Tibial nerve (tissue), 4 donors: ENCODE data around the gene AUTS2. TPM values are rescaled to one million over a fixed set of nuclear protein-coding genes. Genes with fewer than 3 reads are reported as not detected.
A peak's percentile ranks its signal among the peaks of the same experiment; 100 is the strongest.

Experiments
- DNase-seq, 2 donors: peaks; one replicate each; pipeline ENCODE4 v3.0.0-alpha.2; 2019; ENCODE audit warnings: low spot score in 2 of 2
- H3K27ac ChIP-seq, 4 donors: fragments of 200-600 bp; sonication (generic) in 3 of 4; one replicate each; pipeline ENCODE4 v1.5.1; 2017 to 2019; ENCODE audit warnings: mild to moderate bottlenecking in 1 of 4
- H3K27me3 ChIP-seq, 2 donors: fragments of 200-600 bp; sonication (generic) in 1 of 2; one replicate each; pipeline versions ENCODE4 v1.5.1 to v1.6.0; 2017 to 2019
- H3K36me3 ChIP-seq, 3 donors: fragments of 200-600 bp; sonication (generic); one replicate each; pipeline ENCODE4 v1.5.1; 2018 to 2019
- H3K4me1 ChIP-seq, 4 donors: fragments of 200-600 bp; sonication (generic) in 3 of 4; one replicate each; pipeline ENCODE4 v1.5.1; 2017 to 2019
- H3K4me3 ChIP-seq, 4 donors: fragments of 200-600 bp; sonication (generic) in 3 of 4; one replicate each; pipeline ENCODE4 v1.5.1; 2017 to 2019; ENCODE audit warnings: mild to moderate bottlenecking in 1 of 4, moderate library complexity in 1 of 4
- H3K9me3 ChIP-seq, 4 donors: fragments of 200-600 bp; sonication (generic) in 3 of 4; one replicate each; pipeline ENCODE4 v1.5.1; 2017 to 2019
- EP300 ChIP-seq, 2 donors: sonication (generic); formaldehyde crosslinking; IDR thresholded peaks; one replicate each; pipeline ENCODE4 v1.6.1; 2017; ENCODE audit warnings: antibody characterized with exemption in 2 of 2, mild to moderate bottlenecking in 1 of 2
- POLR2A ChIP-seq, 2 donors: fragments of 450-650 bp; IDR thresholded peaks; one replicate each; pipeline ENCODE4 v1.6.1; 2017; ENCODE audit warnings: antibody characterized with exemption in 2 of 2, mild to moderate bottlenecking in 2 of 2, moderate library complexity in 2 of 2
- WGBS, 2 donors: methylation state at CpG; one replicate each; pipeline ENCODE4 v1.1.5; 2018; 5-methylcytosine and 5-hydroxymethylcytosine counted together
- total RNA-seq, 4 donors: library from RNA; depleted of rRNA; stranded (reverse); fragments of >200 nt; gene quantifications; one replicate each; pipeline ENCODE4 v1.1.0, GENCODE V29; 2016
- TF ChIP-seq, protein P1 (sequence below), 5 experiments: fragments of 200-600 bp in 3 of 5; fragments of 450-650 bp in 2 of 5; sonication (generic) in 3 of 5; IDR thresholded peaks; one replicate each; pipeline ENCODE4 v1.5.1; 2016 to 2019; ENCODE audit warnings: antibody characterized with exemption in 5 of 5, mild to moderate bottlenecking in 3 of 5, moderate library complexity in 2 of 5

The AUTS2 gene
- total RNA-seq, 4 donors from 2014 or later: 56.6 to 87.9 (median 71.6) TPM

DNA sequence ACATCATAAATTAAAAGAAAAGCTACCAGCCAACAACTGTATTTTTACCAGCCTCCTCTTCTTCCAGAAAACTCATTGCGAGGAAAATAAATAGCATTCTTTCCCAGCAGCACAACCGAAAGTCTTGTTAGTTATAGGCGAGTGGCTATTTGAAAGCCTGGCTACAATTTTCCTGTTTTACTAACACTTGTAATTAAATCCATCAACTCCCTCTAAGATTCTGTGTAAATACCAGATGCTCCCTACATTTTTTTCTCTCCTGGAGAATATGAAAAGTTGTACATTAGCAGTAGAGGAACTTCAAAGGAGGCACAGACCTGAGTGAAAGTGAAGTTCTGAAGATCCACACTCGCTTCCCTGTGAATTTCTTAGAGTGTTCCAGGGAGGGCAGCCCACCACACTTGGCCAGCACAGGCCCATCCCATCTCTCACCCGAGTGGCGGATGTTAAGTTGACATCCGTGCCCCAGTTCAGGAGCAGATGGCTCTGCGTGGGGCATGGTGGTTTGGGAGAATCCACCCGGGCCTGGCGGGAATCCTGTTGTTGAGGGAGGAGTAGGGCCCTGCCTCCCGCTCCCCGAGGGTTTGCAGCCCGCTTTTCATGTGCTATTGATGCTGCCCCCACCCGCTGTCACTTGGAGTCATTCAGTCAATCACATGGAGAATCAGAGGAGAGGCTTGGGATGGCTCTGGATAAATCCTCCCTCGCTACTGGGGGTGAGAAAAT lies 1082.6 kb downstream of the AUTS2 start:
- 81 to 83% methylated on average over 15 of the region's 15 CpGs for WGBS, 2 donors
- H3K36me3 ChIP-seq: no peaks in the 10 kb centered on the region

DNA sequence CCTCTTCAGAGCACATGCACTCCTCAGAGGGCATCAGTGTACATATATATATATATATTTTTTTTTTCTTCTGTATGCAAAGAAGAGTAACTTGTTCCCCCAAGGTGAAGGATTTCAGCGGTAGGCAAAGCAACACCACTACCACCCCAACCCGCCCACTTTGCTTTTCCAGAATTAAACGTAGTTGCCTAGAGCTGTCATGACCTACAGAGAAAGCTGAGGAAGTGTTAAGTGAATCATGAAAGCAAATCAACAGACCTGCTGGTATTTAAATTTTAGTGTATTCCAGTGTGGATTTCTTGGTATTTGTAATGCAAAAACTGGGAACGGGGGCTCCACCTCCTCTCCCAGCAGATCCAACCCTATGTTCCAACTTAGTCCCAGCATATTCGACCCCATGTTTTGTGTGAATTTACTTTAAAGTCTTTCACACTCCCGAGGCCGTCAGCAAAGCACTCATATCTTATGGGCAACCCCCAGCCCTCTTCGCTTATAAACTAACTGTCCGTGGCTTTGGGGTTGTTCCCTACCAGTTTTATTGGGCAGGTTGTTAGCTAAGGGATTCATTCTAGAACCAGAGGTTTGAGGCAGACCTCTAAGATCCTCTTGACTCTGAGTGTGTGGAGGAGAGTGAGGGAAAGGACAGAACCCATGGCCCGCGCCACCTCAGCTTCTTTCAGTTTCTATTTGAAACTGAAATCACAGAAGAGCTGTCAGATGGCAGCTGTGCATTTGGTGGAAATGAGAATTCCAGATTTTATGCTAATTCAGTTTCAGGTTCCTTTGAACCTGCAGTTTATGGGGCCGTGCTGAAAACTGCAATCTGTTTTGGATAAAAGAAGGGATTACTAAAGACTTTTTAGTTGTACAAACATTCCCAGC lies 1083.4 kb downstream of the AUTS2 start:
- 69 to 78% methylated on average over 12 of the region's 12 CpGs for WGBS, 2 donors

More for the DNA sequence above, 1082.6 kb downstream of the AUTS2 start:
- peaks cover 0 to 12% (median 0%) of the 10 kb centered on the region in 4 donors for H3K4me1 ChIP-seq
- H3K27me3 ChIP-seq: no peaks in the 10 kb centered on the region
- TF ChIP-seq EP300 (IDR thresholded peaks at IDR 0.05): no peak
- TF ChIP-seq, protein P1, sequence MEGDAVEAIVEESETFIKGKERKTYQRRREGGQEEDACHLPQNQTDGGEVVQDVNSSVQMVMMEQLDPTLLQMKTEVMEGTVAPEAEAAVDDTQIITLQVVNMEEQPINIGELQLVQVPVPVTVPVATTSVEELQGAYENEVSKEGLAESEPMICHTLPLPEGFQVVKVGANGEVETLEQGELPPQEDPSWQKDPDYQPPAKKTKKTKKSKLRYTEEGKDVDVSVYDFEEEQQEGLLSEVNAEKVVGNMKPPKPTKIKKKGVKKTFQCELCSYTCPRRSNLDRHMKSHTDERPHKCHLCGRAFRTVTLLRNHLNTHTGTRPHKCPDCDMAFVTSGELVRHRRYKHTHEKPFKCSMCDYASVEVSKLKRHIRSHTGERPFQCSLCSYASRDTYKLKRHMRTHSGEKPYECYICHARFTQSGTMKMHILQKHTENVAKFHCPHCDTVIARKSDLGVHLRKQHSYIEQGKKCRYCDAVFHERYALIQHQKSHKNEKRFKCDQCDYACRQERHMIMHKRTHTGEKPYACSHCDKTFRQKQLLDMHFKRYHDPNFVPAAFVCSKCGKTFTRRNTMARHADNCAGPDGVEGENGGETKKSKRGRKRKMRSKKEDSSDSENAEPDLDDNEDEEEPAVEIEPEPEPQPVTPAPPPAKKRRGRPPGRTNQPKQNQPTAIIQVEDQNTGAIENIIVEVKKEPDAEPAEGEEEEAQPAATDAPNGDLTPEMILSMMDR (IDR thresholded peaks at IDR 0.05): no peak
- TF ChIP-seq POLR2A (IDR thresholded peaks at IDR 0.05): no peak
- no peak overlapping the region for H3K4me3 ChIP-seq
- H3K27ac ChIP-seq: no peak overlapping the region
- no peak for DNase-seq
- H3K9me3 ChIP-seq: no peaks in the 10 kb centered on the region

DNA sequence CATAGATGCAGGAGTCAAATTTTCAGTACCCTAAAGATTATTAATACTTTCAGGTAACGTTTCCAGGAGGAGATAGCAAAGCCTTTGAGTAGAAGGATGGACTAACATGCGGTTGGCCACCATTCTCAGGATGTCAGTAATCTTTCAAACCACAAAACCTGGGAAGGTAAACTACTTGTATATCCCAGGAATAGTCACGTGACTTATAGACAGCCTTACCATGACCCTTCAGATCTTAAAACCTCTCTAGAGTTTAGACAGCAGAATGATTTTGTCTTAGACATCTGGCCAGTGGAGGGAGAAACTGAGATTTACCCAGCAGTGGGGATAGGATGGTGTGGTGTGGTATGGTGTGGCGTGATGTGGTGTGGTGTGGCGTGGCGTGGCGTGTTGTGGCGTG lies 1085.9 kb downstream of the AUTS2 start:
- Histone ChIP-seq H3K9me3 (no peaks in the 10 kb centered on the region), H3K27me3 (no peaks in the 10 kb centered on the region), H3K4me1 (peaks cover 0 to 9% (median 0%) of the 10 kb centered on the region in 4 donors), H3K27ac (no peak overlapping the region), H3K36me3 (no peaks in the 10 kb centered on the region), H3K4me3 (no peak overlapping the region)
- DNase-seq: no peak
- no peak for TF ChIP-seq POLR2A (IDR thresholded peaks at IDR 0.05)
- TF ChIP-seq, protein P1 (IDR thresholded peaks at IDR 0.05): no peak
- no peak for TF ChIP-seq EP300 (IDR thresholded peaks at IDR 0.05)
- WGBS, 2 donors: 95 to 96% methylated on average over 8 of the region's 8 CpGs

More for the DNA sequence above, 1083.4 kb downstream of the AUTS2 start:
- TF ChIP-seq EP300 (IDR thresholded peaks at IDR 0.05) (no peak), POLR2A (IDR thresholded peaks at IDR 0.05) (no peak)
- TF ChIP-seq, protein P1 (IDR thresholded peaks at IDR 0.05): no peak
- no peak overlapping the region for H3K4me3 ChIP-seq
- DNase-seq: no peak
- peaks cover 0 to 12% (median 0%) of the 10 kb centered on the region in 4 donors for H3K4me1 ChIP-seq
- no peaks in the 10 kb centered on the region for H3K9me3 ChIP-seq
- no peaks in the 10 kb centered on the region for H3K27me3 ChIP-seq
- no peaks in the 10 kb centered on the region for H3K36me3 ChIP-seq
- no peak overlapping the region for H3K27ac ChIP-seq

DNA sequence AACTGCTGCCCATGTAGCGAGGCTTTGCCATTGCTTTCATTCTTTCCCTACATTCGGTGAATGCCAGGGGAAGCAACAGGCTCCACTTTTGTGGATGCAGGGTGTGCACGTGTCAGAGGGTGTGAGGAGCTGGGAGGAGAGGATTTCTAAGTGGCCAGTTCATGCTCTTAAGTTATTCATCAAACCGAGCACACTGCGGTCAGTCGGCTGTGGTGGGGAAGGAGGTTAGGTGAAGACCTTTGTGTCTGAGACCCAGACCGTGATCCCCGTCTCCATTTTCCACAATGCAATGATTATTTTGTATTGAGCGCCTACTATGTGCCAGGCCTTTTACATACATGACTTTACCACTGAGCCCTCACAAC lies 1095.0 kb downstream of the AUTS2 start:
- TF ChIP-seq EP300 (IDR thresholded peaks at IDR 0.05) (no peak), POLR2A (IDR thresholded peaks at IDR 0.05) (no peak)
- TF ChIP-seq, protein P1 (IDR thresholded peaks at IDR 0.05): no peak
- WGBS, 2 donors: 15% methylated on average over 9 of the region's 9 CpGs
- H3K4me1 ChIP-seq: peaks cover 0 to 29% (median 4%) of the 10 kb centered on the region in 4 donors
- no peaks in the 10 kb centered on the region for H3K9me3 ChIP-seq
- peak overlapping the region; percentile 78 to 92 (median 84) for H3K27ac ChIP-seq
- DNase-seq: peak in 1 of 2 donors; percentile 34
- H3K36me3 ChIP-seq: no peaks in the 10 kb centered on the region
- H3K27me3 ChIP-seq: no peaks in the 10 kb centered on the region
- peak overlapping the region; percentile 17 to 92 (median 70) for H3K4me3 ChIP-seq
